ENCODE measurements around the gene IFI35. TPM values are rescaled to one million over a fixed set of nuclear protein-coding genes. Genes with fewer than 3 reads are reported as not detected.

IFI35 gene
- total RNA-seq, 1 experiment from 2014 or later: 42.6 TPM

DNA sequence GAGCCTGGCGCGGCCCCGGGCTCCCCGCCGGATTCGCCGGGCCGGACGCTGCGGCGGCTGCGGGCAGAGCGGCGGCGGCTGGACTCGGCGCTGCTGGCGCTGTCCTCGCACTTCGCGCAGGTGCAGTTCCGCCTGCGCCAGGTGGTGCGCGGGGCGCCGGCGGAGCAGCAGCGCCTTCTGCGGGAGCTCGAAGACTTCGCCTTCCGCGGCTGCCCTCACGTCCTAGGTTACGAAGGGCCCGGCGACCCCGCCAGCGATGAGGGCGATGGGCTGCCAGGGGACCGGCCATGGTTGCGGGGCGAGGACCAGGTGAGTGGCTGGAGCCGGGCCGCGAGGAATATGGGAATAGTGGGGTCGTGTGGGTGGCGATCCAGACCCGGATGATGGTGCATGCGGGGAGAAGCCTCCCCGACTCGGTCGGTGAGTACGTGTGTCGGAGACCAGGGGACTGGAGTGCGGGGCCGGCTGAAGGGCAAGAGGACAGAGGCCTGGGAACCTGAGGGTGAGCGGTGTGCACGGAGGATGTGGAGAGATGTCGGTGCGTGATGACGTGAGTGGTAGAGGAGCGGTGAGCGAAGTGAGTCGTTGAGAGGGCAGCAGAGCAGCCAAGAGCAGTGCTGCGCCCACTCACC is 25.7 kb upstream of the IFI35 start:
- peaks cover 14% of the 10 kb centered on the region; the same call in 1 of the 2 replicates for H3K4me1 ChIP-seq (ENCODE audit: control insufficient read depth, insufficient read depth, low read length)
- in situ Hi-C loops (cut with HindIII; ENCODE audit: low pct_unique_long_range_greater_than_20kb, low sequenced_read_pairs) (no loop called here), intact Hi-C loops (cut with micrococcal nuclease; ENCODE audit: unreplicated experiment) (no loop called here)
- DNase-seq (ENCODE audit: low read depth, low spot score) (no peak), ATAC-seq (peak; percentile 79)
- ChIA-PET POLR2A (interaction anchor here (0.6 kb wide), 1 partner anchor 10 kb away, joined by 3 read pairs; no protein-coding TSS in a partner anchor), CTCF (no interaction called here)
- peak overlapping the region; percentile 48 for H3K27ac ChIP-seq (ENCODE audit: low read length)
- H3K27me3 ChIP-seq (ENCODE audit: control insufficient read depth, insufficient read depth, low read length): no peaks in the 10 kb centered on the region
- no peaks in the 10 kb centered on the region; the same call in none of the 2 replicates for H3K36me3 ChIP-seq (ENCODE audit: control insufficient read depth, insufficient read depth, low read length)
- TF ChIP-seq, protein P1, sequence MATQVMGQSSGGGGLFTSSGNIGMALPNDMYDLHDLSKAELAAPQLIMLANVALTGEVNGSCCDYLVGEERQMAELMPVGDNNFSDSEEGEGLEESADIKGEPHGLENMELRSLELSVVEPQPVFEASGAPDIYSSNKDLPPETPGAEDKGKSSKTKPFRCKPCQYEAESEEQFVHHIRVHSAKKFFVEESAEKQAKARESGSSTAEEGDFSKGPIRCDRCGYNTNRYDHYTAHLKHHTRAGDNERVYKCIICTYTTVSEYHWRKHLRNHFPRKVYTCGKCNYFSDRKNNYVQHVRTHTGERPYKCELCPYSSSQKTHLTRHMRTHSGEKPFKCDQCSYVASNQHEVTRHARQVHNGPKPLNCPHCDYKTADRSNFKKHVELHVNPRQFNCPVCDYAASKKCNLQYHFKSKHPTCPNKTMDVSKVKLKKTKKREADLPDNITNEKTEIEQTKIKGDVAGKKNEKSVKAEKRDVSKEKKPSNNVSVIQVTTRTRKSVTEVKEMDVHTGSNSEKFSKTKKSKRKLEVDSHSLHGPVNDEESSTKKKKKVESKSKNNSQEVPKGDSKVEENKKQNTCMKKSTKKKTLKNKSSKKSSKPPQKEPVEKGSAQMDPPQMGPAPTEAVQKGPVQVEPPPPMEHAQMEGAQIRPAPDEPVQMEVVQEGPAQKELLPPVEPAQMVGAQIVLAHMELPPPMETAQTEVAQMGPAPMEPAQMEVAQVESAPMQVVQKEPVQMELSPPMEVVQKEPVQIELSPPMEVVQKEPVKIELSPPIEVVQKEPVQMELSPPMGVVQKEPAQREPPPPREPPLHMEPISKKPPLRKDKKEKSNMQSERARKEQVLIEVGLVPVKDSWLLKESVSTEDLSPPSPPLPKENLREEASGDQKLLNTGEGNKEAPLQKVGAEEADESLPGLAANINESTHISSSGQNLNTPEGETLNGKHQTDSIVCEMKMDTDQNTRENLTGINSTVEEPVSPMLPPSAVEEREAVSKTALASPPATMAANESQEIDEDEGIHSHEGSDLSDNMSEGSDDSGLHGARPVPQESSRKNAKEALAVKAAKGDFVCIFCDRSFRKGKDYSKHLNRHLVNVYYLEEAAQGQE (IDR thresholded peaks at IDR 0.05; ENCODE audit: insufficient read depth in 1 of 2, low read depth in 2 of 2, low read length in 1 of 2): no peak
- no peak for TF ChIP-seq POLR2AphosphoS5 (IDR thresholded peaks at IDR 0.05; ENCODE audit: low read depth, low read length)
- TF ChIP-seq SIN3A (IDR thresholded peaks at IDR 0.05; ENCODE audit: borderline replicate concordance, insufficient read depth, low read depth, low read length): no peak
- TF ChIP-seq, protein P2, sequence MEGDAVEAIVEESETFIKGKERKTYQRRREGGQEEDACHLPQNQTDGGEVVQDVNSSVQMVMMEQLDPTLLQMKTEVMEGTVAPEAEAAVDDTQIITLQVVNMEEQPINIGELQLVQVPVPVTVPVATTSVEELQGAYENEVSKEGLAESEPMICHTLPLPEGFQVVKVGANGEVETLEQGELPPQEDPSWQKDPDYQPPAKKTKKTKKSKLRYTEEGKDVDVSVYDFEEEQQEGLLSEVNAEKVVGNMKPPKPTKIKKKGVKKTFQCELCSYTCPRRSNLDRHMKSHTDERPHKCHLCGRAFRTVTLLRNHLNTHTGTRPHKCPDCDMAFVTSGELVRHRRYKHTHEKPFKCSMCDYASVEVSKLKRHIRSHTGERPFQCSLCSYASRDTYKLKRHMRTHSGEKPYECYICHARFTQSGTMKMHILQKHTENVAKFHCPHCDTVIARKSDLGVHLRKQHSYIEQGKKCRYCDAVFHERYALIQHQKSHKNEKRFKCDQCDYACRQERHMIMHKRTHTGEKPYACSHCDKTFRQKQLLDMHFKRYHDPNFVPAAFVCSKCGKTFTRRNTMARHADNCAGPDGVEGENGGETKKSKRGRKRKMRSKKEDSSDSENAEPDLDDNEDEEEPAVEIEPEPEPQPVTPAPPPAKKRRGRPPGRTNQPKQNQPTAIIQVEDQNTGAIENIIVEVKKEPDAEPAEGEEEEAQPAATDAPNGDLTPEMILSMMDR (IDR thresholded peaks at IDR 0.05): no peak
- TF ChIP-seq TCF7L2 (IDR thresholded peaks at IDR 0.05; ENCODE audit: low read depth, low read length): no peak
- peak overlapping the region; percentile 68 to 78 for H3K4me3 ChIP-seq (ENCODE audit: low read depth in 2 of 2, low read length in 2 of 2)
- H3K9me3 ChIP-seq (ENCODE audit: control insufficient read depth, insufficient read depth, low read depth, low read length): no peaks in the 10 kb centered on the region
- BruUV-seq (replicated peaks): TSS peak; percentile 90

GRCh38 chr17:42982266-42982665 is 24.3 kb upstream of the IFI35 start:
- peak overlapping the region in 1 of 2 experiments; percentile 68; a peak in 2 of 4 replicates for H3K4me3 ChIP-seq (ENCODE audit: low read depth in 2 of 2, low read length in 2 of 2)
- no peaks in the 10 kb centered on the region; the same call in none of the 2 replicates for H3K36me3 ChIP-seq (ENCODE audit: control insufficient read depth, insufficient read depth, low read length)
- CTCF ChIA-PET: no interaction called here
- intact Hi-C loops (cut with micrococcal nuclease; ENCODE audit: unreplicated experiment): no loop called here
- H3K27me3 ChIP-seq (ENCODE audit: control insufficient read depth, insufficient read depth, low read length): no peaks in the 10 kb centered on the region
- DNase-seq (ENCODE audit: low read depth, low spot score) (no peak), ATAC-seq (no peak)
- POLR2A ChIA-PET: interaction anchor here (0.7 kb wide), 1 partner anchor 93 kb away, joined by 7 read pairs; no protein-coding TSS in a partner anchor
- no peak overlapping the region for H3K27ac ChIP-seq (ENCODE audit: low read length)
- BruUV-seq (replicated peaks): no TSS peak
- in situ Hi-C loops (cut with HindIII; ENCODE audit: low pct_unique_long_range_greater_than_20kb, low sequenced_read_pairs): no loop called here
- TF ChIP-seq SIN3A (IDR thresholded peaks at IDR 0.05; ENCODE audit: borderline replicate concordance, insufficient read depth, low read depth, low read length) (no peak), POLR2AphosphoS5 (IDR thresholded peaks at IDR 0.05; ENCODE audit: low read depth, low read length) (no peak), TCF7L2 (IDR thresholded peaks at IDR 0.05; ENCODE audit: low read depth, low read length) (no peak)
- TF ChIP-seq, protein P1 (IDR thresholded peaks at IDR 0.05; ENCODE audit: insufficient read depth in 1 of 2, low read depth in 2 of 2, low read length in 1 of 2): no peak
- TF ChIP-seq, protein P2 (IDR thresholded peaks at IDR 0.05): no peak
- H3K4me1 ChIP-seq (ENCODE audit: control insufficient read depth, insufficient read depth, low read length): peaks cover 14% of the 10 kb centered on the region; the same call in 1 of the 2 replicates
- no peaks in the 10 kb centered on the region for H3K9me3 ChIP-seq (ENCODE audit: control insufficient read depth, insufficient read depth, low read depth, low read length)

Data from Panc1 (cell line).